SH-SY5Y (cell line): ENCODE data around the gene TMEM44.

Source experiments
- GATA2 ChIP-seq: IDR thresholded peaks from 2 replicates; pipeline ENCODE4 v1.6.1; 2011; ENCODE audit warnings: mild to moderate bottlenecking, low read depth, low read length
- GATA3 ChIP-seq: IDR thresholded peaks from 2 replicates; pipeline ENCODE4 v1.6.1; 2011; ENCODE audit warnings: low read depth, mild to moderate bottlenecking, low read length, moderate library complexity

DNA sequence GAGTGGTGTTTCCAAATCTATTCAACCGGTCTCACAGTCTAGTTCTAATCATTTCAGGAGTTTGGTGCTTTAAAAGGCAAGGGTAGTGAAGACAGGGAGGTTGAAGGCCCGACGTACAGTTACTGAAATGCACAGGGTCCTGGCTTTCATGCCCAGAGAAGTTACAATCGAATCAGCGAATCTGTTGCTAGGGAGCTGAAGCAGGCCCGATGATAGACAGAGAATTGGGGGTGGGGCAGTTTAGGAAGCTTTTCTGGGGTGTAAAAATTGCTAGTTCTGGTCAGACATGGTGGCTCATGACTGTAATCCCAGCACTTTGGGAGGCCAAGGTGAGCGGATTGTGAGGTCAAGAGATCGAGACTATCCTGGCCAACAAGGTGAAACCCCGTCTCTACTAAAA lies 83.4 kb downstream of the TMEM44 start:
- TF ChIP-seq GATA2 = no peak
- TF ChIP-seq GATA3 = no peak
